Fibroblast of skin of left quadriceps (primary cell): ENCODE measurements around the gene RNF130.

Experiments
- DNase-seq, 2 experiments: peaks; one replicate each; pipeline ENCODE4 v3.0.0-alpha.2; 2013; ENCODE audit warnings: low read depth in 2 of 2

Gene RNF130

GRCh38 chr5:180071531-180072255 is at the start of gene RNF130:
RNF130 (minus strand) TSS chr5:180071759; CDS start chr5:180071702, 57 bp downstream.
- peak; percentile 86 for DNase-seq

GRCh38 chr5:180120237-180121101 is 48.9 kb upstream of the RNF130 start:
- no peak for DNase-seq

GRCh38 chr5:180119903-180120236 is 48.3 kb upstream of the RNF130 start:
- DNase-seq: no peak

GRCh38 chr5:180119031-180119902 is 47.7 kb upstream of the RNF130 start:
- DNase-seq: no peak

- DNase-seq: no peak
Observed at GRCh38 chr5:180118391-180118791, 46.8 kb upstream of the RNF130 start.

GRCh38 chr5:180117000-180117725 is 45.6 kb upstream of the RNF130 start:
- DNase-seq: no peak

GRCh38 chr5:180116077-180116999 is 44.8 kb upstream of the RNF130 start:
- no peak for DNase-seq

- DNase-seq: no peak
Observed at GRCh38 chr5:180115326-180116076, 43.9 kb upstream of the RNF130 start.

- no peak for DNase-seq
Observed at GRCh38 chr5:180114304-180115003, 42.9 kb upstream of the RNF130 start.

- DNase-seq: no peak
Observed at GRCh38 chr5:180113660-180114303, 42.2 kb upstream of the RNF130 start.

- no peak for DNase-seq
Observed at GRCh38 chr5:180112181-180112861, 40.8 kb upstream of the RNF130 start.

GRCh38 chr5:180111273-180112002 is 39.9 kb upstream of the RNF130 start:
- no peak for DNase-seq

- no peak for DNase-seq
Observed at GRCh38 chr5:180109920-180110319, 38.4 kb upstream of the RNF130 start.

GRCh38 chr5:180107005-180107404 is 35.4 kb upstream of the RNF130 start:
- DNase-seq: no peak

- DNase-seq: no peak
Observed at GRCh38 chr5:180105827-180106312, 34.3 kb upstream of the RNF130 start.

GRCh38 chr5:180104168-180104530 is 32.6 kb upstream of the RNF130 start:
- DNase-seq: no peak
